GM23338 (cell line): ENCODE measurements around the gene WNK2. TPM values are rescaled to one million over a fixed set of nuclear protein-coding genes. Genes with fewer than 3 reads are reported as not detected.

Experiments used
- ATAC-seq: fragments of 200-7000 bp; cut with Tn5 transposase; 3 replicates; pipeline ENCODE4 v1.9.1; 2020
- DNase-seq: peaks from one replicate; pipeline ENCODE4 v3.0.0-alpha.2; 2015; ENCODE audit warnings: low spot score
- H2AFZ ChIP-seq: fragments of 200-600 bp; sonication (generic); 2 replicates; pipeline ENCODE4 v1.8.0; 2016; ENCODE audit warnings: antibody characterized with exemption, mild to moderate bottlenecking, moderate library complexity
- H3F3A ChIP-seq: fragments of 200-600 bp; sonication (generic); replicated peaks from 2 replicates; pipeline ENCODE4 v1.8.0; 2017; ENCODE audit warnings: antibody characterized with exemption, mixed run types, low read depth
- H3K27ac ChIP-seq: fragments of 200-600 bp; sonication (generic); 2 replicates; pipeline ENCODE4 v1.6.1; 2016; ENCODE audit warnings: low read depth
- H3K27me3 ChIP-seq: fragments of 200-600 bp; sonication (generic); 2 replicates; pipeline ENCODE4 v1.8.0; 2016; ENCODE audit warnings: mild to moderate bottlenecking, mixed run types, moderate library complexity; ENCODE audit not compliant: insufficient read depth
- H3K36me3 ChIP-seq: fragments of 200-600 bp; sonication (generic); 2 replicates; pipeline ENCODE4 v1.8.0; 2016; ENCODE audit warnings: mild to moderate bottlenecking; ENCODE audit not compliant: insufficient read depth
- H3K4me1 ChIP-seq: fragments of 200-600 bp; sonication (generic); 2 replicates; pipeline ENCODE4 v1.8.0; 2016; ENCODE audit warnings: mild to moderate bottlenecking, moderate library complexity; ENCODE audit not compliant: insufficient read depth
- H3K4me2 ChIP-seq: fragments of 200-600 bp; sonication (generic); 2 replicates; pipeline ENCODE4 v1.7.1; 2017; ENCODE audit warnings: mixed run types
- H3K4me3 ChIP-seq: fragments of 200-600 bp; sonication (generic); 2 replicates; pipeline ENCODE4 v1.6.1; 2016; ENCODE audit warnings: mixed run types
- H3K79me2 ChIP-seq: fragments of 200-600 bp; sonication (generic); replicated peaks from 2 replicates; pipeline ENCODE4 v1.8.0; 2017; ENCODE audit warnings: mild to moderate bottlenecking; ENCODE audit not compliant: insufficient read depth
- H3K9me2 ChIP-seq: fragments of 200-600 bp; sonication (generic); 2 replicates; pipeline ENCODE4 v1.8.0; 2017; ENCODE audit not compliant: insufficient read depth
- H4K20me1 ChIP-seq: fragments of 200-600 bp; sonication (generic); replicated peaks from 2 replicates; pipeline ENCODE4 v1.8.0; 2017; ENCODE audit warnings: mild to moderate bottlenecking; ENCODE audit not compliant: insufficient read depth
- H3K27ac Mint-ChIP-seq: 2 replicates; pipeline ENCODE4 v1.8.0; 2020; ENCODE audit warnings: inconsistent platforms, mild to moderate bottlenecking, moderate library complexity, mixed read lengths
- H3K27me3 Mint-ChIP-seq: 3 replicates; pipeline ENCODE4 v1.8.0; 2022; ENCODE audit warnings: low read depth, mild to moderate bottlenecking, moderate library complexity, mixed read lengths, inconsistent platforms; ENCODE audit not compliant: insufficient read depth, poor library complexity
- H3K36me3 Mint-ChIP-seq: 3 replicates; pipeline ENCODE4 v1.8.0; 2021; ENCODE audit warnings: low read depth, mild to moderate bottlenecking, inconsistent platforms, moderate library complexity, mixed read lengths
- H3K4me1 Mint-ChIP-seq: 3 replicates; pipeline ENCODE4 v1.8.0; 2020; ENCODE audit warnings: mild to moderate bottlenecking, inconsistent platforms, mixed read lengths
- H3K4me3 Mint-ChIP-seq: 3 replicates; pipeline ENCODE4 v1.8.0; 2021; ENCODE audit warnings: moderate library complexity, mild to moderate bottlenecking, inconsistent platforms, mixed read lengths
- H3K9me3 Mint-ChIP-seq: 3 replicates; pipeline ENCODE4 v1.8.0; 2020; ENCODE audit warnings: moderate library complexity, mild to moderate bottlenecking, inconsistent platforms, mixed read lengths
- CREB1 ChIP-seq: fragments of 250-450 bp; sonication (Bioruptor Pico); IDR thresholded peaks from 2 replicates; pipeline ENCODE4 v1.5.0; 2020; ENCODE audit warnings: low read depth, mild to moderate bottlenecking, moderate library complexity
- EZH2 ChIP-seq: fragments of 200-600 bp; sonication (generic); IDR thresholded peaks from one replicate; pipeline ENCODE4 v1.8.0; 2017; ENCODE audit warnings: antibody characterized with exemption, mild to moderate bottlenecking, low read depth; ENCODE audit not compliant: unreplicated experiment
- EZH2phosphoT487 ChIP-seq: fragments of 200-600 bp; sonication (generic); IDR thresholded peaks from one replicate; pipeline ENCODE4 v1.8.1; 2018; ENCODE audit warnings: antibody characterized with exemption; ENCODE audit not compliant: unreplicated experiment
- JUNB ChIP-seq: IDR thresholded peaks from one replicate; pipeline ENCODE4 v1.6.1; 2016; ENCODE audit warnings: antibody characterized with exemption; ENCODE audit not compliant: unreplicated experiment
- NANOG ChIP-seq: IDR thresholded peaks from 2 replicates; pipeline ENCODE4 v1.6.1; 2016; ENCODE audit warnings: antibody characterized with exemption, borderline replicate concordance
- POLR2AphosphoS5 ChIP-seq: IDR thresholded peaks from 2 replicates; pipeline ENCODE4 v1.6.1; 2016; ENCODE audit warnings: antibody characterized with exemption, low read depth
- STAT1 ChIP-seq: IDR thresholded peaks from one replicate; pipeline ENCODE4 v1.6.1; 2016; ENCODE audit warnings: antibody characterized with exemption; ENCODE audit not compliant: unreplicated experiment
- ZNF114 ChIP-seq: fragments of 250-450 bp; sonication (Bioruptor Pico); IDR thresholded peaks from 2 replicates; pipeline ENCODE4 v1.5.0; 2020; ENCODE audit warnings: mild to moderate bottlenecking, moderate library complexity
- ZNF331 ChIP-seq: fragments of 250-450 bp; sonication (Bioruptor Pico); IDR thresholded peaks from 2 replicates; pipeline ENCODE4 v1.5.0; 2020; ENCODE audit warnings: low read depth, mild to moderate bottlenecking, moderate library complexity
- polyA plus RNA-seq: library from polyadenylated mRNA; unstranded; fragments of >200 nt; fragmentation: Nextera tagmentation; extraction: Ambion mirVana; gene quantifications from 2 replicates; pipeline ENCODE4 v1.2.1, GENCODE V29; 2016
- total RNA-seq: library from RNA; depleted of rRNA; stranded (reverse); fragments of >200 nt; shearing (Covaris generic); gene quantifications from 2 replicates; pipeline ENCODE4 v1.2.3, GENCODE V29; 2014
- TF ChIP-seq, protein P1 (sequence below): IDR thresholded peaks from one replicate; pipeline ENCODE4 v1.6.1; 2018; ENCODE audit warnings: antibody characterized with exemption; ENCODE audit not compliant: unreplicated experiment
- TF ChIP-seq, protein P2 (sequence below): IDR thresholded peaks from 2 replicates; pipeline ENCODE4 v1.6.1; 2016; ENCODE audit warnings: antibody characterized with exemption
- TF ChIP-seq, protein P3 (sequence below), 2 experiments: fragments of 200-600 bp in 1 of 2; sonication (generic) in 1 of 2; conservative IDR thresholded peaks; 2 replicates each; pipeline versions ENCODE4 v1.5.1 to v1.6.1; 2016 to 2017; ENCODE audit warnings: antibody characterized with exemption in 2 of 2, low read depth in 2 of 2, mild to moderate bottlenecking in 2 of 2, moderate library complexity in 1 of 2
- TF ChIP-seq, protein P4 (sequence below): fragments of 250-450 bp; sonication (Bioruptor Pico); IDR thresholded peaks from 2 replicates; pipeline ENCODE4 v1.5.0; 2020; ENCODE audit warnings: mild to moderate bottlenecking, moderate library complexity

Gene WNK2
- total and polyA plus RNA-seq, 2 experiments from 2014 or later: 56.4 to 102 TPM

DNA sequence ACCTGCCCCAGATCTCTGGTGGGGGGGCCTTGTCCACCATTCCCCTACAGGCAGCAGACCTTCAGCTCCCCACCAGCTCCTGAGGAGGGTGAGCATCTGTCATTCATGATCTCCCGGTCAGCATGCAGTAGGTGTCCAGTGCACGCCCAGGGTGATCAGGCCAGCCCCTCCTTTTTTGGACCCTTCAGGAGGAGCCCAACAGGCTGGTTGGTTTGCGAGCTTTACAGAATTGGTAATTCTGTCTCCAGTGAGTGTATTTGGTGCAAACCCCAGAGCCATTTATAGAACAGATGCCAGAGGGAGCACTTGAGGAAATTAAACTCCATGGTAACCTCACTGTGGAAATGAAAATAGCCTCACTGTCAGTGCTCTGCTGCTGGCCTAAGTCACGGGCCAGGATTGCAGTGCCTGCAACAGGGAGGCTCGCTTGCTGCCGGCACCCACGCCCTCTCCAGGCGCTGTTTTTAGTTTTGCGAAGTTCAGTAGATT is 23.4 kb downstream of the WNK2 start:
- TF ChIP-seq, protein P1, sequence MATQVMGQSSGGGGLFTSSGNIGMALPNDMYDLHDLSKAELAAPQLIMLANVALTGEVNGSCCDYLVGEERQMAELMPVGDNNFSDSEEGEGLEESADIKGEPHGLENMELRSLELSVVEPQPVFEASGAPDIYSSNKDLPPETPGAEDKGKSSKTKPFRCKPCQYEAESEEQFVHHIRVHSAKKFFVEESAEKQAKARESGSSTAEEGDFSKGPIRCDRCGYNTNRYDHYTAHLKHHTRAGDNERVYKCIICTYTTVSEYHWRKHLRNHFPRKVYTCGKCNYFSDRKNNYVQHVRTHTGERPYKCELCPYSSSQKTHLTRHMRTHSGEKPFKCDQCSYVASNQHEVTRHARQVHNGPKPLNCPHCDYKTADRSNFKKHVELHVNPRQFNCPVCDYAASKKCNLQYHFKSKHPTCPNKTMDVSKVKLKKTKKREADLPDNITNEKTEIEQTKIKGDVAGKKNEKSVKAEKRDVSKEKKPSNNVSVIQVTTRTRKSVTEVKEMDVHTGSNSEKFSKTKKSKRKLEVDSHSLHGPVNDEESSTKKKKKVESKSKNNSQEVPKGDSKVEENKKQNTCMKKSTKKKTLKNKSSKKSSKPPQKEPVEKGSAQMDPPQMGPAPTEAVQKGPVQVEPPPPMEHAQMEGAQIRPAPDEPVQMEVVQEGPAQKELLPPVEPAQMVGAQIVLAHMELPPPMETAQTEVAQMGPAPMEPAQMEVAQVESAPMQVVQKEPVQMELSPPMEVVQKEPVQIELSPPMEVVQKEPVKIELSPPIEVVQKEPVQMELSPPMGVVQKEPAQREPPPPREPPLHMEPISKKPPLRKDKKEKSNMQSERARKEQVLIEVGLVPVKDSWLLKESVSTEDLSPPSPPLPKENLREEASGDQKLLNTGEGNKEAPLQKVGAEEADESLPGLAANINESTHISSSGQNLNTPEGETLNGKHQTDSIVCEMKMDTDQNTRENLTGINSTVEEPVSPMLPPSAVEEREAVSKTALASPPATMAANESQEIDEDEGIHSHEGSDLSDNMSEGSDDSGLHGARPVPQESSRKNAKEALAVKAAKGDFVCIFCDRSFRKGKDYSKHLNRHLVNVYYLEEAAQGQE: no peak
- no peak for TF ChIP-seq POLR2AphosphoS5
- TF ChIP-seq, protein P2, sequence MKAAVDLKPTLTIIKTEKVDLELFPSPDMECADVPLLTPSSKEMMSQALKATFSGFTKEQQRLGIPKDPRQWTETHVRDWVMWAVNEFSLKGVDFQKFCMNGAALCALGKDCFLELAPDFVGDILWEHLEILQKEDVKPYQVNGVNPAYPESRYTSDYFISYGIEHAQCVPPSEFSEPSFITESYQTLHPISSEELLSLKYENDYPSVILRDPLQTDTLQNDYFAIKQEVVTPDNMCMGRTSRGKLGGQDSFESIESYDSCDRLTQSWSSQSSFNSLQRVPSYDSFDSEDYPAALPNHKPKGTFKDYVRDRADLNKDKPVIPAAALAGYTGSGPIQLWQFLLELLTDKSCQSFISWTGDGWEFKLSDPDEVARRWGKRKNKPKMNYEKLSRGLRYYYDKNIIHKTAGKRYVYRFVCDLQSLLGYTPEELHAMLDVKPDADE: no peak
- no peak for TF ChIP-seq ZNF114 (CRISPR knock-in tag)
- TF ChIP-seq EZH2: no peak
- TF ChIP-seq STAT1: no peak
- TF ChIP-seq JUNB: no peak
- TF ChIP-seq ZNF331 (CRISPR knock-in tag): no peak
- TF ChIP-seq CREB1: no peak
- no peak for TF ChIP-seq NANOG
- TF ChIP-seq, protein P3, sequence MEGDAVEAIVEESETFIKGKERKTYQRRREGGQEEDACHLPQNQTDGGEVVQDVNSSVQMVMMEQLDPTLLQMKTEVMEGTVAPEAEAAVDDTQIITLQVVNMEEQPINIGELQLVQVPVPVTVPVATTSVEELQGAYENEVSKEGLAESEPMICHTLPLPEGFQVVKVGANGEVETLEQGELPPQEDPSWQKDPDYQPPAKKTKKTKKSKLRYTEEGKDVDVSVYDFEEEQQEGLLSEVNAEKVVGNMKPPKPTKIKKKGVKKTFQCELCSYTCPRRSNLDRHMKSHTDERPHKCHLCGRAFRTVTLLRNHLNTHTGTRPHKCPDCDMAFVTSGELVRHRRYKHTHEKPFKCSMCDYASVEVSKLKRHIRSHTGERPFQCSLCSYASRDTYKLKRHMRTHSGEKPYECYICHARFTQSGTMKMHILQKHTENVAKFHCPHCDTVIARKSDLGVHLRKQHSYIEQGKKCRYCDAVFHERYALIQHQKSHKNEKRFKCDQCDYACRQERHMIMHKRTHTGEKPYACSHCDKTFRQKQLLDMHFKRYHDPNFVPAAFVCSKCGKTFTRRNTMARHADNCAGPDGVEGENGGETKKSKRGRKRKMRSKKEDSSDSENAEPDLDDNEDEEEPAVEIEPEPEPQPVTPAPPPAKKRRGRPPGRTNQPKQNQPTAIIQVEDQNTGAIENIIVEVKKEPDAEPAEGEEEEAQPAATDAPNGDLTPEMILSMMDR (conservative IDR thresholded peaks at IDR 0.05; ENCODE audit: low read depth in 2 of 2): no peak
- no peak for TF ChIP-seq EZH2phosphoT487
- TF ChIP-seq, protein P4, sequence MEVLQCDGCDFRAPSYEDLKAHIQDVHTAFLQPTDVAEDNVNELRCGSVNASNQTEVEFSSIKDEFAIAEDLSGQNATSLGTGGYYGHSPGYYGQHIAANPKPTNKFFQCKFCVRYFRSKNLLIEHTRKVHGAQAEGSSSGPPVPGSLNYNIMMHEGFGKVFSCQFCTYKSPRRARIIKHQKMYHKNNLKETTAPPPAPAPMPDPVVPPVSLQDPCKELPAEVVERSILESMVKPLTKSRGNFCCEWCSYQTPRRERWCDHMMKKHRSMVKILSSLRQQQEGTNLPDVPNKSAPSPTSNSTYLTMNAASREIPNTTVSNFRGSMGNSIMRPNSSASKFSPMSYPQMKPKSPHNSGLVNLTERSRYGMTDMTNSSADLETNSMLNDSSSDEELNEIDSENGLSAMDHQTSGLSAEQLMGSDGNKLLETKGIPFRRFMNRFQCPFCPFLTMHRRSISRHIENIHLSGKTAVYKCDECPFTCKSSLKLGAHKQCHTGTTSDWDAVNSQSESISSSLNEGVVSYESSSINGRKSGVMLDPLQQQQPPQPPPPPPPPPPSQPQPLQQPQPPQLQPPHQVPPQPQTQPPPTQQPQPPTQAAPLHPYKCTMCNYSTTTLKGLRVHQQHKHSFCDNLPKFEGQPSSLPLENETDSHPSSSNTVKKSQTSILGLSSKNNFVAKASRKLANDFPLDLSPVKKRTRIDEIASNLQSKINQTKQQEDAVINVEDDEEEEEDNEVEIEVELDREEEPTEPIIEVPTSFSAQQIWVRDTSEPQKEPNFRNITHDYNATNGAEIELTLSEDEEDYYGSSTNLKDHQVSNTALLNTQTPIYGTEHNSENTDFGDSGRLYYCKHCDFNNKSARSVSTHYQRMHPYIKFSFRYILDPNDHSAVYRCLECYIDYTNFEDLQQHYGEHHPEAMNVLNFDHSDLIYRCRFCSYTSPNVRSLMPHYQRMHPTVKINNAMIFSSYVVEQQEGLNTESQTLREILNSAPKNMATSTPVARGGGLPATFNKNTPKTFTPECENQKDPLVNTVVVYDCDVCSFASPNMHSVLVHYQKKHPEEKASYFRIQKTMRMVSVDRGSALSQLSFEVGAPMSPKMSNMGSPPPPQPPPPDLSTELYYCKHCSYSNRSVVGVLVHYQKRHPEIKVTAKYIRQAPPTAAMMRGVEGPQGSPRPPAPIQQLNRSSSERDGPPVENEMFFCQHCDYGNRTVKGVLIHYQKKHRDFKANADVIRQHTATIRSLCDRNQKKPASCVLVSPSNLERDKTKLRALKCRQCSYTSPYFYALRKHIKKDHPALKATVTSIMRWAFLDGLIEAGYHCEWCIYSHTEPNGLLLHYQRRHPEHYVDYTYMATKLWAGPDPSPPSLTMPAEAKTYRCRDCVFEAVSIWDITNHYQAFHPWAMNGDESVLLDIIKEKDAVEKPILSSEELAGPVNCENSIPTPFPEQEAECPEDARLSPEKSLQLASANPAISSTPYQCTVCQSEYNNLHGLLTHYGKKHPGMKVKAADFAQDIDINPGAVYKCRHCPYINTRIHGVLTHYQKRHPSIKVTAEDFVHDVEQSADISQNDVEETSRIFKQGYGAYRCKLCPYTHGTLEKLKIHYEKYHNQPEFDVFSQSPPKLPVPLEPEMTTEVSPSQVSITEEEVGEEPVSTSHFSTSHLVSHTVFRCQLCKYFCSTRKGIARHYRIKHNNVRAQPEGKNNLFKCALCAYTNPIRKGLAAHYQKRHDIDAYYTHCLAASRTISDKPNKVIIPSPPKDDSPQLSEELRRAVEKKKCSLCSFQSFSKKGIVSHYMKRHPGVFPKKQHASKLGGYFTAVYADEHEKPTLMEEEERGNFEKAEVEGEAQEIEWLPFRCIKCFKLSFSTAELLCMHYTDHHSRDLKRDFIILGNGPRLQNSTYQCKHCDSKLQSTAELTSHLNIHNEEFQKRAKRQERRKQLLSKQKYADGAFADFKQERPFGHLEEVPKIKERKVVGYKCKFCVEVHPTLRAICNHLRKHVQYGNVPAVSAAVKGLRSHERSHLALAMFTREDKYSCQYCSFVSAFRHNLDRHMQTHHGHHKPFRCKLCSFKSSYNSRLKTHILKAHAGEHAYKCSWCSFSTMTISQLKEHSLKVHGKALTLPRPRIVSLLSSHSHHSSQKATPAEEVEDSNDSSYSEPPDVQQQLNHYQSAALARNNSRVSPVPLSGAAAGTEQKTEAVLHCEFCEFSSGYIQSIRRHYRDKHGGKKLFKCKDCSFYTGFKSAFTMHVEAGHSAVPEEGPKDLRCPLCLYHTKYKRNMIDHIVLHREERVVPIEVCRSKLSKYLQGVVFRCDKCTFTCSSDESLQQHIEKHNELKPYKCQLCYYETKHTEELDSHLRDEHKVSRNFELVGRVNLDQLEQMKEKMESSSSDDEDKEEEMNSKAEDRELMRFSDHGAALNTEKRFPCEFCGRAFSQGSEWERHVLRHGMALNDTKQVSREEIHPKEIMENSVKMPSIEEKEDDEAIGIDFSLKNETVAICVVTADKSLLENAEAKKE: no peak
- Mint-ChIP-seq H3K9me3 (no peaks in the 10 kb centered on the region; the same call in 2 of the 3 replicates), H3K4me1 (peaks cover 7% of the 10 kb centered on the region), H3K27me3 (peaks cover 6% of the 10 kb centered on the region), H3K36me3 (0 out of 3 replicates have a peak, but pooled peaks cover 2% of the 10 kb centered on the region), H3K4me3 (no peak overlapping the region), H3K27ac (no peak overlapping the region)
- H3K4me1 ChIP-seq: no peaks in the 10 kb centered on the region
- H4K20me1 ChIP-seq: peaks cover 7% of the 10 kb centered on the region
- H3F3A ChIP-seq: peaks cover 15% of the 10 kb centered on the region
- H3K4me3 ChIP-seq: no peak overlapping the region
- H3K36me3 ChIP-seq: no peaks in the 10 kb centered on the region
- peak overlapping the region; percentile 50; the same call in 1 of the 2 replicates for H3K27ac ChIP-seq
- no peak overlapping the region for H2AFZ ChIP-seq
- ATAC-seq: no peak
- DNase-seq: no peak
- H3K27me3 ChIP-seq: no peaks in the 10 kb centered on the region
- H3K4me2 ChIP-seq: no peak overlapping the region
- no peaks in the 10 kb centered on the region; the same call in 1 of the 2 replicates for H3K9me2 ChIP-seq
- peaks cover 24% of the 10 kb centered on the region for H3K79me2 ChIP-seq
